Measurements from ENCODE around the gene RALGAPA2.

Gene RALGAPA2

DNA sequence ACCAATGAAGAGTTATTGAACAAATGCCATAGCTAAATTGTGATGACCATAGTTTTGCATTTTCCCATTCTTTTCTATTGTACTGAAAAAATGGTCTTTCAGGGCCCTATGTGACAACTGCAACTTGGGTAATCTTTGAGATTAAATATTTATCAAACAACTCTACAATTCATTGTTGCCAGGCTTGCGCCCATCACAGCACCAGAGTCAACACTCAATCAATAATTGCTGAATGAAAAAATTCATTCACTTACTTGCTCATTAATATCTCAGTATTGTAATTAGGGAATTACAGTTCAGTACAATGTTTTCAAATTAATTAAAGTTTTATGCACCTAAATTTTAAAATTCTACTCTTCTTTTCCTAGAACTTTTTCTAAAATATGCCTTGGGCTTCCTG, 7.7 kb upstream of the RALGAPA2 start:
- DNase-seq, result no peak

DNA sequence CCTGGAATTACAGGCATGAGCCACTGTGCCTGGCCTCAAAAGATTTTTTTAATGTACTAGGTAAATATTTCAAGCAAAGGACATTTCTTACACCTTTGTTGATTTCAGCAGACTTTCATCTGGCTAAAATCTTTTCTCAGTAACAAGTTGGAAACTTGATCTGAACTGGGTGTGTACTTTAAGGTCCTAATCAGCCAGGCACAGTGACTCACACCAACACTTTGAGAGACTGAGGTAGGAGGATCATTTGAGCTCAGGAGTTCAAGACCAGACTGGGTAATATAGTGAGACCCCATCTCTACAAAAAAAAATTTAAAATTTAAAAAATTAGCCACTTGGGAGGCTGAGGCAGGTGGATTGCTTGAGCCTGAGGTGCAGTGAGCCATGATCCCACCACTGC, 7.0 kb upstream of the RALGAPA2 start:
- DNase-seq, result no peak

DNA sequence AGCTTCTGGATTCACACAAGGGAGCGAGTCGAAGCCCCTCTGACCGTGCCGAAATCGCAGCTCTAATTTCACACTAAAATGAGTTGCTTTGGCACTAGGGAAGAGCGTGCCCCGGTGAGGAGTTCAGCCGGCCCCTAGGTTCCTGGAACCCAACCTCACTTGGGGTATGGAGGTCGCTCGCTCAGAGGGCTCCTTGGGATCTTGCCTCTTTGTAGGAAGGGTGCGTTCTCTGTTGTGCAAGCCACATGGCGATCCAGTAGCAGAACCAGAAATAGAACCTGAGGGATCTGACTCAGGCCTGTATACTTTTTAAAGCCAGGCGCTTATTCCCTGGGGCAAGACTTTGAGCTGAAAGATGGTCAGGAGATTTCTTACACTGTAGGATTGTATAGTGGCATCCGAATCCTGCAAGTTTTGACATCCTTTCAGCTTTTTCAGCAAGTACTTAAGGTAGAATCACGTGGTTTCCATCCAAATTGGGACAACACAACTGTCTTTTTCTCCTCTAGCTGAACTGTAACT, 861 bp upstream of the RALGAPA2 start:
- DNase-seq, result no peak

DNA sequence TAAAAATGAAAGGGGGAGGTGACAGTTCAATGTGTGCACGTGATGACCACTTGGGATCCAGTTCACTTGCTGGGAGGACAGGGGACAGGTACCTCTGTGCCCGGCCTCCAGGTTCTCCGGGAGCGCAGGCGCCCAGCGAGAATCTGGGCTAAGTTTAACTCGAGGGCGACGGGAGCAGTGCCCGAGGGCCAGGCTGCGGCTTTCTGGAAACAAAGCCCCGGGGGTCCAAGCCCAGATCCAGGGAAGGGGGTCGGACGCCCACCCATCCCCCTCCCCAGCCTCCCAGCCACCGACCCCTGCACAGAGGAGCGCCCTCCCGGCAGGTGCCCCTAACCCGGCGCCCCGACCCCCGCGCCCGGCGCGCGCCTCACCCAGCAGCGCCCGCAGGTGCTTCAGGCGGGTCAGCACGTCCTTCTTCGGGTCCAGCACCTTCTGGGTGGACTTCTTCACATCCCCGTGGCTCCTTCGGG, 405 bp downstream of the RALGAPA2 start:
- DNase-seq, result no peak

GRCh38 chr20:20711413-20711812, 1.0 kb downstream of the RALGAPA2 start:
- peak; percentile 36 for DNase-seq

- DNase-seq, result peak; percentile 38
Measured at GRCh38 chr20:20710443-20711315, 1.8 kb downstream of the RALGAPA2 start.

DNA sequence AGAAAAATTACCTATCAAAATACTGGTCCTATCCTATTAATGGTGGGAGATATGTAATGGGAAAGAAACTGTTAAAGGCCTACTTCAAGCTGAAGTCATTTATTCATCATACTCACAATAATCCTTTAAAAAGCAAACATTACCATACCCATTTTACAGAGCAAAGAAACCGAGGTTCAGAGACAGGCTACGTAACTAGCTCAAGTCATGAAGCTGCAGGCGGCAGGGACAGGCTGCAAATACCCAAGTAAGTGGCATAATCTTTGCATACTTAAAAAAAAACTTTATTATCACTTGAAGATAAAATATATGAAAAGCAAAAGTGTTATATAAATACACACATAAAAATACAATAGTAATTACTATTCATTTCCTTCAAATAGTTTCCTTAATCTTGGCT, 2.6 kb downstream of the RALGAPA2 start:
- no peak for DNase-seq

- DNase-seq, result no peak
Measured at GRCh38 chr20:20706285-20706684, 6.2 kb downstream of the RALGAPA2 start.

- no peak for DNase-seq
Measured at GRCh38 chr20:20702330-20703245, 9.9 kb downstream of the RALGAPA2 start.

DNA sequence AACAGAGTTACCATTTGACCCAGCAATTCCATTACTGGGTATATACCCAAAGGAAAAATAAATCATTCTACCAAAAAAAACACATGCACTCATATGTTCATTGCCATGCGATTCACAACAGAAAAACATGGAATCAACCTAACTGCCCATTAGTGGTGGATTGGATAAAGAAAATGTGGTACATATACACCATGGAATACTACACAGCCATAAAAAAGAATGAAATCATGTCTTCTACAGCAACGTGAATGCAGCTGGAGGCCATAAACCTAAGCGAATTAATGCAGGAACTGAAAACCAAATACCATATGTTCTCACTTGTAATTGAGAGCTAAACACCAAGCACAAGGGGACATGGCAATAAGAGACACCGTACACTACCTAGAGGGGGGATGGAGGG, 12.5 kb downstream of the RALGAPA2 start:
- DNase-seq, result no peak

GRCh38 chr20:20699144-20699543, 13.3 kb downstream of the RALGAPA2 start:
- DNase-seq, result no peak

DNA sequence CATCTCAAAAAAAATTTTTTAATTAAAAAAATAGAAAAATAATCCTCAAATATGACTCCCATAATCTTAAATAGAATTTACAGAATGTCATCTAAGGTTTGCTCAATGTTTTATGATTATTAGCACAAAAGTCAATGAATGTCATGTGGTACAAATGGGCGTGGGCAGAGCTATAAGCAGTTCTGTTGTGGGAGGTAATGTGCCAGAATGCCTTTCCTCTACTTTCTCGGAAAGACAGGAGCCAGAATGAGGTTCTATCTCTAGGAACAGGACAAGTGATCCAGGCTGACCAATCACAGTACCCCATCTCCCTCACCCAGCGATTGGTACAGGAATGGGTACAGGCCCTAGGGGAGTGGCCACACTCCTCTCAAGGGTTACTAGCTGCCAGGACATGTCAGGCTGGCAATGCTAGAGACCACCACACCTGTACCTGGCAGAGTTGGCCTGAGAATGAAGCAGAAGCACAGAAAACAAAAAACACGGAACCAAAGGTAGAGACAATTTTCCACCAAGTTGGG, 15.1 kb downstream of the RALGAPA2 start:
- no peak for DNase-seq

- no peak for DNase-seq
Measured at GRCh38 chr20:20695250-20695816, 17.1 kb downstream of the RALGAPA2 start.

DNA sequence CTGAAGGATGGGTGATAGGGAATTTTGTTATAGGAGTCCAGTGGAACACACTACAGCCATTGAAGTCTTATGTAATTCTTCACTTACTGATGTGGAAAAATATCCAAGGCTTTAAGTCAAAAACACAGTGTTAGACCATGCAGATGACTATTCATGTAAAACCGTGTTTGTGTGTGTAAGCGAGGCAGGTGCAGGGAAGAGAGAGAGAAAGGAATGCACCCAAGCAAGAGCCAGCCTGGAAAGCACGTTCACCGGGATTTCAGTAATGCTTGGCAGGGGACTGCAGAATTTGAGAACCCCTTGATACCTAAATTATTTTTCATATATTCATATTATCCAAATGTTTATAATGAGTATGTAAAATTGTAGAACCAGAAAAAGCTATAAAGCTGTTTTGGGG, 17.9 kb downstream of the RALGAPA2 start:
- DNase-seq, result no peak

DNA sequence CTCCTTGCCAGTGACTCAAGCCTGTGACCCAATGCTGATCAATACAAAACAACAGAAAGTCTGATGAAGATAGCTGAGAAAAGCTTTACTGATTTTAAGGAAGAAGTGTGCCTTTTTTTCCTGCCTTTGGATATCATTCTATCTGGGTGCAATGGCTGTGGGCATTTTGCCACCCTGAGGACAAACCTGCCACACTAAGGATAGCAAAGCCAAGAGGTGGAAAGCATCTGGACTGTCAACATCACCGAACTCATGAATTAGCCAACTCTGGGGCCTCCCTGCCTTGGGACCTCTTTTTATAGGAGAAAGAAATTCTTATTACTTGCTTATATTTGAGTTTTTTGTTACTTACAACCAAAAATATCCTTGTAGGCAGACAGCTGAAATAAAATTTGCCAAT, 19.9 kb downstream of the RALGAPA2 start:
- DNase-seq, result no peak

DNA sequence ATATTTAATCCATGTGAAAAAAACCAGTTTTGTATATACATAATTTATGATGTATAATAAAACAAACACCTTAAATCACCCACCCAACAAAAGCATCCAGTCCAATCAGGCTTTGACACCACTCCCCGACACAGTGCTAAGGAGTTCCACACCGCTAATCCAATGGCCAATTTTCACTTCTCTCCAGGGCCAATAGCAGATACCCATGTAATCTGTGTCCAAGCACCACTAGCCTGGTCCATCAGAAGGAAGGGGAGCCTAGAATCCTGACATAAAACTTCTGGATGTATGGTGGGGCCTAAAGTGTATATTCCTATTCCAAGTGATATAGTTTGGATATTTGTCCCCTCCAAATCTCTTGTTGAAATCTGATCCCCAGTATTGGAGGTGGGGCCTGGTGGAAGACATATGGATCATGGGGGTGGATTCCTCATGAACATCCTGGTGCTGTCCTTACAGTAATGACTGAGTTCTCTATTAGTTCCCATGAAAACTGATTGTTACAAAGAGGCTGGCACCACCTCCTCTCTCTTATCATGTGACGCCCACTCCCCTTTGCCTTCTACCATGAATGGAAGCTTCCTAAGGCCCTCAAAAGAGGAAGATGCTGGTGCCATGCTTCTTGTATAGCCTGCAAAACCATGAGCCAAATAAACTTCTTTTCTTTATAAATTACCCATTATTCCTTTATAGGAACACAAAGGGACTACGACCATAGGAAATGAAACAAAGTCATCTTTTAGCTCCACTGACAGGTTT, 20.8 kb downstream of the RALGAPA2 start:
- DNase-seq, result no peak

DNA sequence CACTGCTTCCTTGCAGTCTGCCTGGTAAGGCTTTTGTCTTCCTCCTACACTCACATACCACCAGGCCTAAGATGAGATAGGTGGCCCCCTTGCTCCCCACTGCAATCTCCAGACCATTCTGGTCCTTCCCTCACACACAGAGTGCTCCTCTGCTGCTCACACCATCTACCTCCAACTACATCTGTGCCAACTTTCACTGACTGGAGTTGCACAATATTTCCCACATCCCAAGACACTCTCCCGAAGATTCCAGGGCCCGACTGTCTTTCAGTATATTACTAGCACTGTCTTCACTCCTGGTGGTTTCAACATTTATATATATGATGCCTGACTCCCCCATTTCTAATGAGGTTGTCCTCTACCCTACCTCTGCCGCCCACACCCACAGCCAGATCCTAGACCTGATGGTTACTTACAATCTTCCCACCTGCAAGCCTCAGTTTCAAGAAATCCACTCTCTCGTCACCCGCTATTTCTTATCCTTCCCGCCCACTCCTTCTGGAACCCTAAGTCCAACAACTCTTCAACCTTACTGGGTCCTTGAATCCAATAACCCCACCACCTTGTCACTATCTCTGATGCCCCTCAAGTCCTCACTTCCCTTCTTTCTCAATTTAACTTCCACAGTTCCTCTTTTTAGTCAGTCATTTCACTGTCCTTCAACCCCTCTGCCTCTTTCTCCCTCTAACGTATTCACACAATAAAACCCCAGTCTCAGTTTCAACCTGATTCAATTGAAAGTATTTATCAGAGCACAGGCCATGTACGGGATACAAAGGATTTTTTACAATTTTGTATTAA, 21.6 kb downstream of the RALGAPA2 start:
- no peak for DNase-seq

- DNase-seq, result no peak
Measured at GRCh38 chr20:20687319-20687718, 25.1 kb downstream of the RALGAPA2 start.

DNA sequence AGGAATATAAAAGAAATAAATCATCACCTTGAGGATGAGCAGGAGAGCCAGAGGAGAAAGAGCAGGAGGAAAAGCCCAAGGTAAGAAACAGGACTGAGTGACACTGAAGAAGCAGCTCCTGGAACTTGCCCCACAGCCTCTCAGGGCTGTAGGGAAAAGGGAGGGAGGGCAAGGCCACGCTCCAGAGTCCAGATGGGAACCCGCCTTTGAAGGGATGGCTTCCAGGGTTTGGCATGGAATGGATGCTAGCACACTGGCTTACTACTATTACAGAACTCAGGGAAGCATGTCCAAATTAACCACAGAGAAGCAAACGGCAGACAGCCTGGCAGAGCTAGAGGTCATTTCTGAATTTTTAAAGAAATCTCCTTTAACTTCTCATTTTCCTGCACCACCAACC, 26.8 kb downstream of the RALGAPA2 start:
- no peak for DNase-seq

GRCh38 chr20:20683481-20684321, 28.7 kb downstream of the RALGAPA2 start:
- DNase-seq, result no peak

Data from CD4-positive, alpha-beta T cell treated with Interleukin-17A for 1 hour (primary cell).